Smooth muscle cell (in vitro differentiated cells): ENCODE data around the gene ANO7. TPM values are rescaled to one million over a fixed set of nuclear protein-coding genes. Genes with fewer than 3 reads are reported as not detected.

Experiments
- DNase-seq: peaks from one replicate; lab custom pipeline; 2025; ENCODE audit not compliant: unreplicated experiment; lab: John Stamatoyannopoulos, UW
- H2AFZ ChIP-seq: fragments of 200-600 bp; sonication (generic); 2 replicates; pipeline ENCODE4 v1.6.0; 2016; ENCODE audit warnings: antibody characterized with exemption, low read depth, mild to moderate bottlenecking
- H3F3A ChIP-seq: fragments of 200-600 bp; sonication (generic); 2 replicates; pipeline ENCODE4 v1.6.0; 2017; ENCODE audit warnings: antibody characterized with exemption, low read depth
- H3K27ac ChIP-seq: fragments of 200-600 bp; sonication (generic); 2 replicates; pipeline ENCODE4 v1.5.1; 2016; ENCODE audit warnings: low read depth, mild to moderate bottlenecking
- H3K27me3 ChIP-seq: fragments of 200-600 bp; sonication (generic); 2 replicates; pipeline ENCODE4 v1.6.1; 2016; ENCODE audit warnings: low read depth, mild to moderate bottlenecking
- H3K36me3 ChIP-seq: fragments of 200-600 bp; sonication (generic); 2 replicates; pipeline ENCODE4 v1.5.1; 2016; ENCODE audit warnings: low read depth
- H3K4me1 ChIP-seq: fragments of 200-600 bp; sonication (generic); 2 replicates; pipeline ENCODE4 v1.5.1; 2016; ENCODE audit warnings: low read depth
- H3K4me2 ChIP-seq: fragments of 200-600 bp; sonication (generic); 2 replicates; pipeline ENCODE4 v1.6.0; 2016; ENCODE audit warnings: mild to moderate bottlenecking
- H3K4me3 ChIP-seq: fragments of 200-600 bp; sonication (generic); 2 replicates; pipeline ENCODE4 v1.5.1; 2016; ENCODE audit warnings: mild to moderate bottlenecking
- H3K79me2 ChIP-seq: fragments of 200-600 bp; sonication (generic); 2 replicates; pipeline ENCODE4 v1.6.0; 2016; ENCODE audit warnings: low read depth, mild to moderate bottlenecking
- H3K9ac ChIP-seq: fragments of 200-600 bp; sonication (generic); 2 replicates; pipeline ENCODE4 v1.6.0; 2016; ENCODE audit warnings: low read depth
- H3K9me3 ChIP-seq: fragments of 200-600 bp; sonication (generic); replicated peaks from 2 replicates; pipeline ENCODE4 v1.5.1; 2016; ENCODE audit warnings: low read depth
- H4K20me1 ChIP-seq: fragments of 200-600 bp; sonication (generic); 2 replicates; pipeline ENCODE4 v1.6.0; 2016; ENCODE audit warnings: low read depth
- WGBS: methylation state at CpG from one replicate; pipeline ENCODE4 v1.1.7; 2016; ENCODE audit warnings: low lambda C conversion rate; 5-methylcytosine and 5-hydroxymethylcytosine counted together
- polyA plus RNA-seq: library from polyadenylated mRNA; unstranded; fragments of >200 nt; fragmentation: Nextera tagmentation; extraction: Ambion mirVana; gene quantifications from 2 replicates; pipeline ENCODE4 v1.2.1, GENCODE V29; 2016
- total RNA-seq: library from RNA; depleted of rRNA; stranded (reverse); fragments of >200 nt; gene quantifications from 2 replicates; pipeline ENCODE4 v1.2.3, GENCODE V29; 2014
- TF ChIP-seq, protein P1 (sequence below): fragments of 200-600 bp; sonication (generic); IDR thresholded peaks from 2 replicates; pipeline ENCODE4 v1.5.1; 2017; ENCODE audit warnings: borderline replicate concordance, mild to moderate bottlenecking, antibody characterized with exemption; ENCODE audit not compliant: insufficient read depth, poor library complexity, severe bottlenecking

Gene ANO7
- total and polyA plus RNA-seq, 2 experiments from 2014 or later: 1.3 to 1.4 TPM

DNA sequence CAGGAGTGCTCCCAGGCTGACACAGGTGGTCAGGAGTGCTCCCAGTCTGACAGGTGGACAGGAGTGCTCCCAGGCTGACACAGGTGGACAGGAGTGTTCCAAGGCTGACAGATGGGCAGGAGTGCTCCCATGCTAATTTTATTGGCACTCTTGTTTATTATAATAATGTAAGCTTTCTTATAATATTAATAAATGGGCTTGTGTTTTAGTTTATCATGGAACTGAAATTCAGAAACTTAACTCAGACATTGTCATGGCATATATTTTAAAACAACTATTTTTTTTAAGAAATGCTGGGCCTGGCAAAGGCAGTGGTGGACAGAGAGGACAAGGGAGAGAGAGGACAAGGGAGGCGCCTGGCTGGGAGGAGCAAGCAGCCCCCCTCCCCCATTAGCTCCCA lies 18.7 kb downstream of the ANO7 start:
- WGBS: 93% methylated on average over 1 of the region's 1 CpG
- TF ChIP-seq, protein P1, sequence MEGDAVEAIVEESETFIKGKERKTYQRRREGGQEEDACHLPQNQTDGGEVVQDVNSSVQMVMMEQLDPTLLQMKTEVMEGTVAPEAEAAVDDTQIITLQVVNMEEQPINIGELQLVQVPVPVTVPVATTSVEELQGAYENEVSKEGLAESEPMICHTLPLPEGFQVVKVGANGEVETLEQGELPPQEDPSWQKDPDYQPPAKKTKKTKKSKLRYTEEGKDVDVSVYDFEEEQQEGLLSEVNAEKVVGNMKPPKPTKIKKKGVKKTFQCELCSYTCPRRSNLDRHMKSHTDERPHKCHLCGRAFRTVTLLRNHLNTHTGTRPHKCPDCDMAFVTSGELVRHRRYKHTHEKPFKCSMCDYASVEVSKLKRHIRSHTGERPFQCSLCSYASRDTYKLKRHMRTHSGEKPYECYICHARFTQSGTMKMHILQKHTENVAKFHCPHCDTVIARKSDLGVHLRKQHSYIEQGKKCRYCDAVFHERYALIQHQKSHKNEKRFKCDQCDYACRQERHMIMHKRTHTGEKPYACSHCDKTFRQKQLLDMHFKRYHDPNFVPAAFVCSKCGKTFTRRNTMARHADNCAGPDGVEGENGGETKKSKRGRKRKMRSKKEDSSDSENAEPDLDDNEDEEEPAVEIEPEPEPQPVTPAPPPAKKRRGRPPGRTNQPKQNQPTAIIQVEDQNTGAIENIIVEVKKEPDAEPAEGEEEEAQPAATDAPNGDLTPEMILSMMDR: no peak
- no peak for DNase-seq

GRCh38 chr2:241207641-241208040 lies 19.2 kb downstream of the ANO7 start:
- no peak for DNase-seq
- Histone ChIP-seq H3K9me3 (no peaks in the 10 kb centered on the region), H3K9ac (no peak overlapping the region), H3K27ac (no peak overlapping the region), H3K4me1 (no peaks in the 10 kb centered on the region), H4K20me1 (no peaks in the 10 kb centered on the region), H3K27me3 (no peaks in the 10 kb centered on the region), H3K79me2 (no peaks in the 10 kb centered on the region), H3K4me3 (no peak overlapping the region), H3K4me2 (no peak overlapping the region), H3F3A (no peaks in the 10 kb centered on the region), H2AFZ (no peak overlapping the region), H3K36me3 (no peaks in the 10 kb centered on the region)
- 90% methylated on average over 6 of the region's 6 CpGs for WGBS
- TF ChIP-seq, protein P1: no peak

More for the DNA sequence above, 18.7 kb downstream of the ANO7 start:
- Histone ChIP-seq H2AFZ (no peak overlapping the region), H3K79me2 (no peaks in the 10 kb centered on the region), H3K27me3 (no peaks in the 10 kb centered on the region), H3K27ac (no peak overlapping the region), H3K4me1 (no peaks in the 10 kb centered on the region), H3K4me3 (no peak overlapping the region), H3K9ac (no peak overlapping the region), H3K4me2 (no peak overlapping the region), H3K36me3 (no peaks in the 10 kb centered on the region), H4K20me1 (no peaks in the 10 kb centered on the region), H3F3A (no peaks in the 10 kb centered on the region), H3K9me3 (no peaks in the 10 kb centered on the region)

DNA sequence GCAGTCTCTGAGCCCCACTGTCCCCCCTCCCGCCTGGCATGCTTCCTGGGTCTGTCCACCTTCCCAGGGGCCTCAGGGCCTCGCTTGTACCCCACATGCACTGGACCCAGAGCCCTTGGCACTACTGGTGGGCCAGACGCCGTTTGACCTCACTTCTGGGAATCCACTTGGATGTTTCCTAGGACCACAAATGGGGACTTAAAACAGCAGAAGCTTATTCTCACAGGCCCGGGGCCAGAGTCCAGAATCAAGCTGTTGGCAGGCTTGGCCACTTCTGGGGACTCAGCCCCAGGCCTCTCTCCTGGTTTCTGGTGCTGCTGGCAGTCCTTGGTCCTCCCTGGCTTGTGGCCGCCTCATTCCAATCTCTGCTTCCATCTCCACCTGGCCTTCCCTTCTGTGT lies 19.6 kb downstream of the ANO7 start:
- Histone ChIP-seq H3K9me3 (no peaks in the 10 kb centered on the region), H2AFZ (no peak overlapping the region), H3F3A (no peaks in the 10 kb centered on the region), H3K9ac (no peak overlapping the region), H4K20me1 (no peaks in the 10 kb centered on the region), H3K79me2 (no peaks in the 10 kb centered on the region), H3K4me1 (no peaks in the 10 kb centered on the region), H3K36me3 (no peaks in the 10 kb centered on the region), H3K4me3 (no peak overlapping the region), H3K4me2 (no peak overlapping the region), H3K27ac (no peak overlapping the region), H3K27me3 (no peaks in the 10 kb centered on the region)
- TF ChIP-seq, protein P1: no peak
- DNase-seq: no peak
- 82% methylated on average over 6 of the region's 6 CpGs for WGBS

DNA sequence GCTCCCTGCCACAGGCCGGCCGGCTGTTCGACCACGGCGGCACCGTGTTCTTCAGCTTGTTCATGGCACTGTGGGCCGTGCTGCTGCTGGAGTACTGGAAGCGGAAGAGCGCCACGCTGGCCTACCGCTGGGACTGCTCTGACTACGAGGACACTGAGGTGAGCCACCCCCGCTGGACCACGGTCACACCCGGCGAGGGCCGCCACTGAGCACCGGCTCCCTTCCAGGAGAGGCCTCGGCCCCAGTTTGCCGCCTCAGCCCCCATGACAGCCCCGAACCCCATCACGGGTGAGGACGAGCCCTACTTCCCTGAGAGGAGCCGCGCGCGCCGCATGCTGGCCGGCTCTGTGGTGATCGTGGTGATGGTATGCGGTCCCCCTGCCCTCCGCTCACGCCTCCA lies 20.8 kb downstream of the ANO7 start:
- H3K36me3 ChIP-seq: no peaks in the 10 kb centered on the region
- no peaks in the 10 kb centered on the region for H3K27me3 ChIP-seq
- no peaks in the 10 kb centered on the region for H3K79me2 ChIP-seq
- no peaks in the 10 kb centered on the region for H3K9me3 ChIP-seq
- no peak overlapping the region for H3K27ac ChIP-seq
- H3K4me1 ChIP-seq: no peaks in the 10 kb centered on the region
- TF ChIP-seq, protein P1: no peak
- WGBS: 90% methylated on average over 30 of the region's 33 CpGs
- no peak overlapping the region for H3K4me3 ChIP-seq
- H2AFZ ChIP-seq: no peak overlapping the region
- no peak overlapping the region for H3K4me2 ChIP-seq
- H3K9ac ChIP-seq: no peak overlapping the region
- no peaks in the 10 kb centered on the region for H4K20me1 ChIP-seq
- DNase-seq: no peak
- no peaks in the 10 kb centered on the region for H3F3A ChIP-seq
